DOHH2 (cell line): Measurements from ENCODE around the gene RTL9.

Experiments used
- EZH2phosphoT487 ChIP-seq: fragments of 200-600 bp; sonication (generic); IDR thresholded peaks from 2 replicates; pipeline ENCODE4 v1.6.1; 2017; ENCODE audit warnings: borderline replicate concordance, mild to moderate bottlenecking, antibody characterized with exemption, low read length, moderate library complexity, mixed read lengths
- TF ChIP-seq, protein P1 (sequence below): fragments of 200-600 bp; sonication (generic); IDR thresholded peaks from one replicate; pipeline ENCODE4 v1.5.1; 2014; ENCODE audit warnings: antibody characterized with exemption, mild to moderate bottlenecking, low read depth, low read length; ENCODE audit not compliant: poor library complexity, severe bottlenecking

DNA sequence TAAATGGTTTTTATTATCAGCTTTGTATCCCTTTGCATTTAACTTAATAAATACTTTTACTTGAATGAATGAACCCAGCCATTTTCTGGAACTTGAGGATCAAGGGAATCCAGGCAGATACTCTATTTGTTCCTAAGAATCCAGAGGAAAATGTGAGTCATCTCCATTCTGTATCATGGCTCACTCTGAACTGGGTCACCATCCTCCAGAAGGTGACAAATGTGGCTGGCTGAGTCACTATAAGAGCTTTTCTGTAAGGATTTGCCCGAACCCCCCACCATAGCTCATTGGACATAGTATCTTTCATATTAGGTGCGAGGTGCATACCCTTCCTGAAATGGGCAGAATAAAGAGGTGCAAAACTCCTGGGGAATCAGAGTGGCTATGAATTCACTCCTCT lies 25.8 kb downstream of the RTL9 start:
- TF ChIP-seq, protein P1, sequence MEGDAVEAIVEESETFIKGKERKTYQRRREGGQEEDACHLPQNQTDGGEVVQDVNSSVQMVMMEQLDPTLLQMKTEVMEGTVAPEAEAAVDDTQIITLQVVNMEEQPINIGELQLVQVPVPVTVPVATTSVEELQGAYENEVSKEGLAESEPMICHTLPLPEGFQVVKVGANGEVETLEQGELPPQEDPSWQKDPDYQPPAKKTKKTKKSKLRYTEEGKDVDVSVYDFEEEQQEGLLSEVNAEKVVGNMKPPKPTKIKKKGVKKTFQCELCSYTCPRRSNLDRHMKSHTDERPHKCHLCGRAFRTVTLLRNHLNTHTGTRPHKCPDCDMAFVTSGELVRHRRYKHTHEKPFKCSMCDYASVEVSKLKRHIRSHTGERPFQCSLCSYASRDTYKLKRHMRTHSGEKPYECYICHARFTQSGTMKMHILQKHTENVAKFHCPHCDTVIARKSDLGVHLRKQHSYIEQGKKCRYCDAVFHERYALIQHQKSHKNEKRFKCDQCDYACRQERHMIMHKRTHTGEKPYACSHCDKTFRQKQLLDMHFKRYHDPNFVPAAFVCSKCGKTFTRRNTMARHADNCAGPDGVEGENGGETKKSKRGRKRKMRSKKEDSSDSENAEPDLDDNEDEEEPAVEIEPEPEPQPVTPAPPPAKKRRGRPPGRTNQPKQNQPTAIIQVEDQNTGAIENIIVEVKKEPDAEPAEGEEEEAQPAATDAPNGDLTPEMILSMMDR, result no peak
- TF ChIP-seq EZH2phosphoT487, result no peak
